Endodermal cell (in vitro differentiated cells): Measurements from ENCODE around the gene STEAP1B. TPM values are rescaled to one million over a fixed set of nuclear protein-coding genes. Genes with fewer than 3 reads are reported as not detected.

Experiments
- DNase-seq: peaks from one replicate; pipeline ENCODE4 v3.0.0-alpha.2; 2017
- H3K27ac ChIP-seq: 2 replicates; pipeline ENCODE4 v1.5.1; 2013; ENCODE audit warnings: mild to moderate bottlenecking, low read depth, low read length, moderate library complexity
- H3K27me3 ChIP-seq: 2 replicates; pipeline ENCODE4 v1.6.1; 2013; ENCODE audit warnings: mild to moderate bottlenecking, low read length, moderate library complexity; ENCODE audit not compliant: insufficient read depth, control insufficient read depth, poor library complexity, severe bottlenecking
- H3K36me3 ChIP-seq: 2 replicates; pipeline ENCODE4 v1.7.0; 2013; ENCODE audit warnings: mild to moderate bottlenecking, low read length, moderate library complexity; ENCODE audit not compliant: control insufficient read depth, insufficient read depth
- H3K4me1 ChIP-seq: one replicate; pipeline ENCODE4 v1.7.0; 2013; ENCODE audit warnings: low read length; ENCODE audit not compliant: control insufficient read depth, insufficient read depth
- H3K4me3 ChIP-seq: 2 replicates; pipeline ENCODE4 v1.5.1; 2013; ENCODE audit warnings: mild to moderate bottlenecking, low read length, moderate library complexity
- H3K9ac ChIP-seq: 2 replicates; pipeline ENCODE4 v1.6.1; 2013; ENCODE audit warnings: mild to moderate bottlenecking, low read length, moderate library complexity; ENCODE audit not compliant: poor library complexity, severe bottlenecking; ENCODE audit errors: extremely low read depth
- H3K9me3 ChIP-seq: 2 replicates; pipeline ENCODE4 v1.6.1; 2013; ENCODE audit warnings: mild to moderate bottlenecking, low read length, moderate library complexity; ENCODE audit not compliant: control insufficient read depth
- H3K27ac Mint-ChIP-seq: 2 replicates; pipeline ENCODE4 v1.8.0; 2020; ENCODE audit warnings: mixed read lengths
- H3K27me3 Mint-ChIP-seq: 2 replicates; pipeline ENCODE4 v1.8.0; 2021; ENCODE audit warnings: mild to moderate bottlenecking, mixed read lengths; ENCODE audit not compliant: insufficient read depth
- H3K36me3 Mint-ChIP-seq: 2 replicates; pipeline ENCODE4 v1.8.0; 2020; ENCODE audit warnings: low read depth, mixed read lengths
- H3K4me1 Mint-ChIP-seq: 2 replicates; pipeline ENCODE4 v1.8.0; 2020; ENCODE audit warnings: mixed read lengths
- H3K4me3 Mint-ChIP-seq: 2 replicates; pipeline ENCODE4 v1.8.0; 2020; ENCODE audit warnings: mild to moderate bottlenecking, moderate library complexity, mixed read lengths
- H3K9me3 Mint-ChIP-seq: 2 replicates; pipeline ENCODE4 v1.8.0; 2020; ENCODE audit warnings: mild to moderate bottlenecking, mixed read lengths
- WGBS, 2 experiments: methylation state at CpG; one replicate each; pipeline versions ENCODE4 v1.1.5 to v1.1.7; 2013; ENCODE audit warnings: missing lambda C conversion rate in 2 of 2, mixed read lengths in 1 of 2; ENCODE audit not compliant: insufficient coverage in 1 of 2, insufficient read length in 1 of 2; 5-methylcytosine and 5-hydroxymethylcytosine counted together
- total RNA-seq, 2 donors: library from RNA; stranded (reverse); fragmentation: NEBNext Ultra II Directional in 1 of 2; extraction: Animal tissue kit (Norgen Biotek cat#: 25700) in 1 of 2; gene quantifications; 2 replicates in 1 of 2; 3 replicates in 1 of 2; pipeline ENCODE4 v1.2.1, GENCODE V29; 2021
- TF ChIP-seq, protein P1 (sequence below): fragments of 200-600 bp; sonication (generic); conservative IDR thresholded peaks from 2 replicates; pipeline ENCODE4 v1.5.0; 2021; ENCODE audit warnings: antibody characterized with exemption, mild to moderate bottlenecking

Gene STEAP1B
- total RNA-seq, 2 donors from 2014 or later = 30.5 to 54.2 TPM

DNA sequence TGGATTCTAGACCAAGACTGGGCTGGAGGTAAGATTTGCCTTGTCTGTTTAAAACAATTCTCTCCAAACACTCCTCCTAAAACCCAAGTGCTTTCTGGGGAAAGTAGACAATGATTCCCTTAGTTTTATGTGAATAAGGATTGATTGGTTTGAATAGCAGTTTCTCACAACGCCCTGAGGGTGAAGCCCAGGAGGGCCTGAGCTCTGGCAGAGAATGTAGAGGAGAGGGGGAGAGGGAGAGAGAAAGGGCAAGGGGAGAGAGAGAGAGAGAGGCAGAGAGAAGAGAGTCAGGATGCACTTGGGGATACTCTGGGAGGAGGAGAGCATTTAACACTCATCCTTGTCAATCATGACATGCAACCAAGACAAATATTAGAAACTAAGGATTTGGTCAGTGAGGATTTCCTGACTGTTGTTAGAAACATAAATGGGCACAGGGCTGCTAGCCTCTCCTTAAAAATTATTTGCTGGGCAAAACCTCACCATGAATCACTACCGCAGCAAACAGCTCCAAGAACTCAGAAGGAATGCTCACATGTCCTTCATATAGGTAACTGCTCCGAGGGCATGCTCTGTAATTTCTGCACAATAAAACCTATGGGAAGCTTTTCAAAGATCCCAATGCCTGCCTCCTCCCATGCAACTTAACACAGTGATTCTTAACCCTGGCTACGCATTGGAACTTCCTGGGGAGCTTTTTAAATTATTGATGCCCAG is 87.9 kb downstream of the STEAP1B start:
- H3K27me3 ChIP-seq = no peaks in the 10 kb centered on the region
- Mint-ChIP-seq H3K4me3 (no peak overlapping the region), H3K36me3 (no peaks in the 10 kb centered on the region), H3K27ac (peak overlapping the region; percentile 2), H3K27me3 (no peaks in the 10 kb centered on the region), H3K9me3 (no peaks in the 10 kb centered on the region), H3K4me1 (peaks cover 15% of the 10 kb centered on the region)
- 74 to 81% methylated on average over 3 to 4 of the region's 4 CpGs for whole genome bisulfite sequencing, 2 experiments
- H3K9ac ChIP-seq = no peak overlapping the region
- H3K36me3 ChIP-seq = no peaks in the 10 kb centered on the region
- TF ChIP-seq, protein P1, sequence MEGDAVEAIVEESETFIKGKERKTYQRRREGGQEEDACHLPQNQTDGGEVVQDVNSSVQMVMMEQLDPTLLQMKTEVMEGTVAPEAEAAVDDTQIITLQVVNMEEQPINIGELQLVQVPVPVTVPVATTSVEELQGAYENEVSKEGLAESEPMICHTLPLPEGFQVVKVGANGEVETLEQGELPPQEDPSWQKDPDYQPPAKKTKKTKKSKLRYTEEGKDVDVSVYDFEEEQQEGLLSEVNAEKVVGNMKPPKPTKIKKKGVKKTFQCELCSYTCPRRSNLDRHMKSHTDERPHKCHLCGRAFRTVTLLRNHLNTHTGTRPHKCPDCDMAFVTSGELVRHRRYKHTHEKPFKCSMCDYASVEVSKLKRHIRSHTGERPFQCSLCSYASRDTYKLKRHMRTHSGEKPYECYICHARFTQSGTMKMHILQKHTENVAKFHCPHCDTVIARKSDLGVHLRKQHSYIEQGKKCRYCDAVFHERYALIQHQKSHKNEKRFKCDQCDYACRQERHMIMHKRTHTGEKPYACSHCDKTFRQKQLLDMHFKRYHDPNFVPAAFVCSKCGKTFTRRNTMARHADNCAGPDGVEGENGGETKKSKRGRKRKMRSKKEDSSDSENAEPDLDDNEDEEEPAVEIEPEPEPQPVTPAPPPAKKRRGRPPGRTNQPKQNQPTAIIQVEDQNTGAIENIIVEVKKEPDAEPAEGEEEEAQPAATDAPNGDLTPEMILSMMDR = no peak
- no peak overlapping the region for H3K4me3 ChIP-seq
- no peak for DNase-seq
- H3K9me3 ChIP-seq = no peaks in the 10 kb centered on the region
- H3K4me1 ChIP-seq = peaks cover 4% of the 10 kb centered on the region
- H3K27ac ChIP-seq = no peak overlapping the region

DNA sequence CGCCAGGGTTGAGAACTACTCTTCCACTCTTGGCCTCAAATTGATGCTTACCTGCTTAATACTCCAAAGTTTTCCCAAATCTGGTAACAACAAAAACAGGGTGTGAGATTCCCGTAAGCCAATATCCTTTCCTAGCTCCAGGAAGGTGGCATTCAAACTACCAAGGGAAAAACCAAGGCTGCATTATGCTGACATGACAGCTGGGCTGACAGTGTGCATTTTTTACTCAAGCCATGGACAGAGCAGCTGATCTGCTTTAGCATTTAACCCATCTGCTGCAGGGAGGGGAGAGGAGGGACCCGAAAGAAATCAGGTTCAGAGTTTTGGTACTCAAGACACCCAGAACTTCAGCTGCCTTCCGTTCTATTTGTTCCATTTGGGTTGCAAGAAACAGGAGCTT is 93.3 kb downstream of the STEAP1B start:
- Histone ChIP-seq H3K27ac (no peak overlapping the region), H3K4me3 (no peak overlapping the region), H3K4me1 (peaks cover 3% of the 10 kb centered on the region), H3K9me3 (peaks cover 9% of the 10 kb centered on the region), H3K27me3 (no peaks in the 10 kb centered on the region), H3K36me3 (no peaks in the 10 kb centered on the region), H3K9ac (no peak overlapping the region)
- Mint-ChIP-seq H3K9me3 (no peaks in the 10 kb centered on the region), H3K36me3 (no peaks in the 10 kb centered on the region), H3K27ac (no peak overlapping the region), H3K4me1 (peaks cover 22% of the 10 kb centered on the region), H3K4me3 (no peak overlapping the region), H3K27me3 (no peaks in the 10 kb centered on the region)
- WGBS, 2 experiments = 89 to 93% methylated on average over 3 to 4 of the region's 4 CpGs
- TF ChIP-seq, protein P1 = no peak
- DNase-seq = no peak

DNA sequence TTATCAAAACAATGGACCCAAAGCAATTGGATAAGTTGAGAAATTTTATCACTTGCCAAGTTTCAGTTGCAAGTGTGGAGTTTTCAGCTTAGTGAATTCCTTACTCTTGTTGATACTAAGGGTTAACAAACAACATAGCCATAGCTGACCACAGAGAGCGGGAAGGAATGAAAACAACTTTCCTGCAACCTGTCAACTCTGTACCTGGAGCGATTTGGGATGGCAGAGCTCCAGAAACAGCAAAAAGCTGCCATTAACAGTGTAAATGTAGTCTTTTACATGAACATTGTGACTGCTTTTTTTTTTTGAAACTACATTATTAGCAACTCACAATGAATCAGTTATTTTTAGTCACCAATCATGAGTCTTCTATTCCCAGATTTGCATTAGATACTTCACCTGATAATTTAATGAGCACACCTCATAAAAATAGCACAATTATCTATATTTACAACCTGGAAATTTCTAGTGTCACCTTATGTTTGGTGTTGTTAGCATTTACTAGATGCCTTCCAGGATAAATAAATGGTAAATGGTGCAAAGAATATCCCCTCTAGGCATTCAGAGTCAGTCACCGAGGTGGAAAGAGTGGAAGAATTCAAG is 95.5 kb downstream of the STEAP1B start:
- Mint-ChIP-seq H3K36me3 (no peaks in the 10 kb centered on the region), H3K4me1 (peaks cover 20% of the 10 kb centered on the region), H3K27ac (no peak overlapping the region), H3K9me3 (no peaks in the 10 kb centered on the region), H3K27me3 (no peaks in the 10 kb centered on the region), H3K4me3 (no peak overlapping the region)
- H3K36me3 ChIP-seq = no peaks in the 10 kb centered on the region
- WGBS, 2 experiments = 94 to 100% methylated on average over 3 of the region's 3 CpGs
- H3K27ac ChIP-seq = no peak overlapping the region
- H3K9ac ChIP-seq = no peak overlapping the region
- TF ChIP-seq, protein P1 = no peak
- H3K9me3 ChIP-seq = peaks cover 9% of the 10 kb centered on the region
- peak overlapping the region; percentile 5 for H3K4me3 ChIP-seq
- no peak for DNase-seq
- no peaks in the 10 kb centered on the region for H3K27me3 ChIP-seq
- no peaks in the 10 kb centered on the region for H3K4me1 ChIP-seq
